Mucosa of descending colon (tissue), 3 donors: ENCODE data around the gene LRRC19. TPM values are rescaled to one million over a fixed set of nuclear protein-coding genes. Genes with fewer than 3 reads are reported as not detected.

ENCODE experiments used
- ATAC-seq: fragments of 200-7000 bp; cut with Tn5 transposase; one replicate; pipeline ENCODE4 v1.9.1; 2020; ENCODE audit warnings: mild to moderate bottlenecking, moderate library complexity
- DNase-seq, 3 donors: peaks; one replicate each; pipeline ENCODE4 v3.0.0-alpha.2; 2020
- H3K36me3 ChIP-seq: fragments of 200-600 bp; one replicate; pipeline ENCODE4 v1.8.0; 2021; ENCODE audit warnings: low read depth, mild to moderate bottlenecking
- H3K4me1 ChIP-seq: fragments of 200-600 bp; one replicate; pipeline ENCODE4 v1.8.0; 2021; ENCODE audit warnings: low read depth, mild to moderate bottlenecking
- H3K4me3 ChIP-seq: fragments of 200-600 bp; one replicate; pipeline ENCODE4 v1.8.0; 2021; ENCODE audit warnings: mild to moderate bottlenecking
- H3K9me3 ChIP-seq: fragments of 200-600 bp; one replicate; pipeline ENCODE4 v1.8.0; 2021; ENCODE audit warnings: mild to moderate bottlenecking
- intact Hi-C, 2 donors: fragments of 100-400 bp; cut with DNase I in 1 of 2; cut with micrococcal nuclease in 1 of 2; formaldehyde crosslinking; loops; one replicate each; pipeline versions ENCODE4 v1.11.0 to v1.11.1; 2022; cut with DNase I, micrococcal nuclease
- long read RNA-seq, 2 donors: library from polyadenylated mRNA; unstranded; transcript quantifications; one replicate each; pipeline ENCODE4 v2.0.0, GENCODE V29; 2019 to 2021
- total RNA-seq, 3 donors: library from RNA; stranded (reverse); fragmentation: NEBNext Ultra II Directional in 2 of 3; extraction: Animal tissue kit (Norgen Biotek cat#: 25700) in 2 of 3; gene quantifications; one replicate each; pipeline versions ENCODE4 v1.2.1 to v1.2.4, GENCODE V29; 2021 to 2023
- TF ChIP-seq, protein P1 (sequence below): fragments of 200-600 bp; IDR thresholded peaks from one replicate; pipeline ENCODE4 v1.8.0; 2022; ENCODE audit warnings: antibody characterized with exemption, mild to moderate bottlenecking
- donor health status: DM: no; HTN: no; CAD: no; lungs with moderate emphysema.
- donor health status: DM: no; HTN: no; CAD: no.
- donor health status: DM: no; HTN: yes; CAD: no.

LRRC19 gene
- total RNA-seq, result 100 to 1,000 TPM in 1 of 3 donors, 10 to 100 TPM in 2; 45.1 to 120 (median 96.9) TPM
- long read RNA-seq, donor 1, transcript LRRC19-201 (5 exons, 3,609 nt), result major isoform, 29 of 35 reads
- long read RNA-seq, donor 1, partial matches to known transcripts, result 1 of 35 reads
- long read RNA-seq, donor 1, other reads (novel, unspliced or antisense), result 5 of 35 reads
- long read RNA-seq, donor 2, transcript LRRC19-201 (5 exons, 3,609 nt), result major isoform, 11 of 42 reads
- long read RNA-seq, donor 2, partial matches to known transcripts, result 1 of 42 reads
- long read RNA-seq, donor 2, other reads (novel, unspliced or antisense), result 30 of 42 reads

- peak within 1 kb of the TSS; percentile 30 for H3K4me3 ChIP-seq
- ATAC-seq (peak; percentile 58), DNase-seq (no peak)
- H3K36me3 ChIP-seq, result no peaks in the 10 kb centered on the region
- intact Hi-C loops, result no loop called here
- peaks cover 8% of the 10 kb centered on the region for H3K4me1 ChIP-seq
- no peaks in the 10 kb centered on the region for H3K9me3 ChIP-seq
- TF ChIP-seq, protein P1, sequence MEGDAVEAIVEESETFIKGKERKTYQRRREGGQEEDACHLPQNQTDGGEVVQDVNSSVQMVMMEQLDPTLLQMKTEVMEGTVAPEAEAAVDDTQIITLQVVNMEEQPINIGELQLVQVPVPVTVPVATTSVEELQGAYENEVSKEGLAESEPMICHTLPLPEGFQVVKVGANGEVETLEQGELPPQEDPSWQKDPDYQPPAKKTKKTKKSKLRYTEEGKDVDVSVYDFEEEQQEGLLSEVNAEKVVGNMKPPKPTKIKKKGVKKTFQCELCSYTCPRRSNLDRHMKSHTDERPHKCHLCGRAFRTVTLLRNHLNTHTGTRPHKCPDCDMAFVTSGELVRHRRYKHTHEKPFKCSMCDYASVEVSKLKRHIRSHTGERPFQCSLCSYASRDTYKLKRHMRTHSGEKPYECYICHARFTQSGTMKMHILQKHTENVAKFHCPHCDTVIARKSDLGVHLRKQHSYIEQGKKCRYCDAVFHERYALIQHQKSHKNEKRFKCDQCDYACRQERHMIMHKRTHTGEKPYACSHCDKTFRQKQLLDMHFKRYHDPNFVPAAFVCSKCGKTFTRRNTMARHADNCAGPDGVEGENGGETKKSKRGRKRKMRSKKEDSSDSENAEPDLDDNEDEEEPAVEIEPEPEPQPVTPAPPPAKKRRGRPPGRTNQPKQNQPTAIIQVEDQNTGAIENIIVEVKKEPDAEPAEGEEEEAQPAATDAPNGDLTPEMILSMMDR, result no peak
Measured at GRCh38 chr9:27005491-27005890, at the start of gene LRRC19. Gene LRRC19 (minus strand): TSS chr9:27005672. CDS start chr9:26999694, 5,978 bp downstream.

DNA sequence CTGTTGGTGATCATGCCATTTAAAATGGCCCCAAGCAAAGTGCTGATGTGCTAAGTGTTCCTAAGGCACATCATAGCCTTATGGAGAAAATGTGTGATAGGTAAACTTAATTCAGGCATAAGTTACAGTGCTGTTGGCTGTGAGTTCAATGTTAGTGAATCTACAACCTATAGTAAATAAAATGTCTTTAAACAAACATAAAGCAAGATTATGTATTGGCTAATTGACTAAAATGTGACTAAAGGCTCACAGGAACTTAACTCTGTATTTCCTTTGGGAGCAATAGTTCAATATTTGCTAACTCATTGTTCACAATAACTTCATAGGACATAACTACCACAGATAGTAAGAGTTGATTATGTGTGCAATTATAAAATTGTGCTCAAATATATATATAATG lies 49.4 kb upstream of the LRRC19 start:
- intact Hi-C loops, result no loop called here
- ATAC-seq (peak; percentile 86), DNase-seq (no peak)
- no peak overlapping the region for H3K4me3 ChIP-seq
- H3K9me3 ChIP-seq, result no peaks in the 10 kb centered on the region
- TF ChIP-seq, protein P1, result no peak
- peaks cover 13% of the 10 kb centered on the region for H3K4me1 ChIP-seq
- no peaks in the 10 kb centered on the region for H3K36me3 ChIP-seq

DNA sequence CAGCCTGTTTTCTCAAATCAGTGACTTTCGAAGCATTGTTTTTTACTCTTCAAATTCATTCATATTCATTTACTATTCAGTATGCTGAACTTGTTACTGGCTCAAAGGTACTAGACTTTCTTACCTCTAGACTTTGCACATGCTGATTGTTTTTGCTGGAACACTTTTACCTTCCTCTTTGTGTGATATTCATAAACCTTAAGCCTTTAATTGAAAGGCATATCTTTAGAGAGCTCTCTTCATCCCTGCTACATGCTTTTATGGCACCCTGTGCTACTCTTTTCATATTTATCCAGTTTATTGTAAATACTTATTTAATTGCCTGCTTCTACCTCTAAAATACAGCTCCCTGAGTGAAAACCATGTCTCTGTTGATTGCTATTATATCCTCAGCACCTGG lies 48.7 kb upstream of the LRRC19 start:
- Histone ChIP-seq H3K4me1 (peaks cover 13% of the 10 kb centered on the region), H3K4me3 (no peak overlapping the region), H3K36me3 (no peaks in the 10 kb centered on the region), H3K9me3 (no peaks in the 10 kb centered on the region)
- intact Hi-C loops, result no loop called here
- TF ChIP-seq, protein P1, result no peak
- DNase-seq (no peak), ATAC-seq (peak; percentile 58)

GRCh38 chr9:27053369-27054022 lies 48.0 kb upstream of the LRRC19 start:
- Histone ChIP-seq H3K36me3 (no peaks in the 10 kb centered on the region), H3K9me3 (no peaks in the 10 kb centered on the region), H3K4me1 (peaks cover 13% of the 10 kb centered on the region), H3K4me3 (no peak overlapping the region)
- DNase-seq, result peak in 1 of 3 donors; percentile 8
- intact Hi-C loops, result no loop called here
- TF ChIP-seq, protein P1, result no peak
- ATAC-seq, result peak; percentile 73

- intact Hi-C loops, result no loop called here
- DNase-seq (no peak), ATAC-seq (no peak)
- no peak overlapping the region for H3K4me3 ChIP-seq
- TF ChIP-seq, protein P1, result no peak
- H3K9me3 ChIP-seq, result no peaks in the 10 kb centered on the region
- no peaks in the 10 kb centered on the region for H3K4me1 ChIP-seq
- H3K36me3 ChIP-seq, result no peaks in the 10 kb centered on the region
Measured at GRCh38 chr9:27047136-27047535, 41.7 kb upstream of the LRRC19 start.
